Peyer's patch (tissue), 4 donors: ENCODE data around the gene SLC9A4.

Source experiments
- POLR2A ChIP-seq, 2 donors: fragments of 450-650 bp; IDR thresholded peaks; one replicate each; pipeline ENCODE4 v1.5.1; 2017; ENCODE audit warnings: antibody characterized with exemption in 2 of 2, mild to moderate bottlenecking in 2 of 2, moderate library complexity in 2 of 2
- TF ChIP-seq, protein P1 (sequence below), 6 experiments: fragments of 450-650 bp in 4 of 6; fragments of 200-600 bp in 2 of 6; sonication (generic) in 1 of 6; IDR thresholded peaks; one replicate each; pipeline ENCODE4 v1.5.1; 2017 to 2019; ENCODE audit warnings: antibody characterized with exemption in 6 of 6, mild to moderate bottlenecking in 3 of 6, moderate library complexity in 1 of 6

DNA sequence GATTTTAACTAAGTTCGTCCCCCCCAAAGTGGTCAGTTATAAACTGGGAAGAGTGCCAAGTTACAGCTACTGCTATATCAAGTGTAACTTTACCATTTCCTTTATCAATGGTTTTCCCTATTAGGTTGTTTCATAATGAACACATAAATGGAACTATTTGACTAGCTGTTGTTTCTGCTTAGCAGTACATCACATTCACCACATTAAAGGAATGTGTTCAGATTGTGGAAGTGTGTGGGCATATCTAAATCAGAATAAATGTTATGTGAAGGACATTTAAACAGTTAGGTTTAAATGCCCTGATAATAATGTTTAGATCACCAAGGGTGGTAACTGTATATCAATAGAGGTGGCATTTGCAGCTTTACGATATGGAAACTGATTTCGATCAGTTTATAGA lies 45.1 kb downstream of the SLC9A4 start:
- TF ChIP-seq, protein P1, sequence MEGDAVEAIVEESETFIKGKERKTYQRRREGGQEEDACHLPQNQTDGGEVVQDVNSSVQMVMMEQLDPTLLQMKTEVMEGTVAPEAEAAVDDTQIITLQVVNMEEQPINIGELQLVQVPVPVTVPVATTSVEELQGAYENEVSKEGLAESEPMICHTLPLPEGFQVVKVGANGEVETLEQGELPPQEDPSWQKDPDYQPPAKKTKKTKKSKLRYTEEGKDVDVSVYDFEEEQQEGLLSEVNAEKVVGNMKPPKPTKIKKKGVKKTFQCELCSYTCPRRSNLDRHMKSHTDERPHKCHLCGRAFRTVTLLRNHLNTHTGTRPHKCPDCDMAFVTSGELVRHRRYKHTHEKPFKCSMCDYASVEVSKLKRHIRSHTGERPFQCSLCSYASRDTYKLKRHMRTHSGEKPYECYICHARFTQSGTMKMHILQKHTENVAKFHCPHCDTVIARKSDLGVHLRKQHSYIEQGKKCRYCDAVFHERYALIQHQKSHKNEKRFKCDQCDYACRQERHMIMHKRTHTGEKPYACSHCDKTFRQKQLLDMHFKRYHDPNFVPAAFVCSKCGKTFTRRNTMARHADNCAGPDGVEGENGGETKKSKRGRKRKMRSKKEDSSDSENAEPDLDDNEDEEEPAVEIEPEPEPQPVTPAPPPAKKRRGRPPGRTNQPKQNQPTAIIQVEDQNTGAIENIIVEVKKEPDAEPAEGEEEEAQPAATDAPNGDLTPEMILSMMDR (IDR thresholded peaks at IDR 0.05) = no peak
- TF ChIP-seq POLR2A (IDR thresholded peaks at IDR 0.05) = no peak
